ENCODE measurements around the gene DSPP. TPM values are rescaled to one million over a fixed set of nuclear protein-coding genes. Genes with fewer than 3 reads are reported as not detected.

The DSPP gene
- total and polyA plus RNA-seq, 2 of the 4 experiments (the other 2 are of a cell fraction) = not detected

GRCh38 chr4:87616268-87616667 is 7.9 kb downstream of the DSPP start:
- Histone ChIP-seq H3K9ac (ENCODE audit: low read depth, low read length) (no peak overlapping the region), H3K56ac (ENCODE audit: extremely low read depth, insufficient read depth, low read length) (no peak overlapping the region), H3K18ac (ENCODE audit: low read depth, low read length) (no peak overlapping the region), H4K5ac (ENCODE audit: low read depth, low read length) (no peak overlapping the region), H3K9me1 (ENCODE audit: insufficient read depth, low read length) (no peaks in the 10 kb centered on the region; the same call in 1 of the 2 replicates), H3K4me2 (ENCODE audit: low read depth, low read length) (no peak overlapping the region), H4K20me1 (ENCODE audit: insufficient read depth, low read length) (no peaks in the 10 kb centered on the region), H3K23ac (ENCODE audit: low read depth, low read length) (no peak overlapping the region), H2BK15ac (ENCODE audit: low read depth, low read length) (no peak overlapping the region), H3K4ac (ENCODE audit: low read depth, low read length) (no peak overlapping the region), H3K79me1 (ENCODE audit: low read depth in 1 of 2, low read length in 2 of 2) (no peaks in the 10 kb centered on the region), H2BK20ac (ENCODE audit: low read depth, low read length) (no peak overlapping the region), H4K8ac (ENCODE audit: low read depth in 2 of 2, low read length in 2 of 2) (no peak overlapping the region), H2BK5ac (ENCODE audit: low read depth, low read length, poor library complexity, severe bottlenecking) (no peak overlapping the region), H3K14ac (replicated peaks; ENCODE audit: low read depth, low read length) (no peak overlapping the region), H3K27ac (ENCODE audit: insufficient read depth, low read length) (no peak overlapping the region), H2AFZ (replicated peaks; ENCODE audit: low read length, poor library complexity) (no peak overlapping the region), H2BK120ac (ENCODE audit: low read depth, low read length) (no peak overlapping the region), H3K4me3 (ENCODE audit: insufficient read depth, low read depth, low read length) (no peak overlapping the region), H3K36me3 (ENCODE audit: control insufficient read depth, insufficient read depth, low read length) (no peaks in the 10 kb centered on the region), H3K27me3 (ENCODE audit: control insufficient read depth, insufficient read depth, low read length) (no peaks in the 10 kb centered on the region), H2AK9ac (replicated peaks; ENCODE audit: low read depth, low read length, poor library complexity) (no peak overlapping the region), H4K91ac (ENCODE audit: insufficient read depth, low read depth, low read length) (no peak overlapping the region), H3K9me3 (ENCODE audit: control insufficient read depth, insufficient read depth, low read length) (no peaks in the 10 kb centered on the region), H3K4me1 (ENCODE audit: control insufficient read depth, insufficient read depth, low read length) (no peaks in the 10 kb centered on the region), H2AK5ac (ENCODE audit: low read depth, low read length) (no peak overlapping the region)
- BruUV-seq (replicated peaks) = no TSS peak
- WGBS, 2 experiments (ENCODE audit: extremely low coverage in 2 of 2, insufficient read length in 1 of 2) = 75% methylated on average over 6 of the region's 9 CpGs; no CpG with 5 or more reads in 1 of the 2 experiments
- ChIA-PET POLR2A (ENCODE audit: unreplicated experiment) (no interaction called here), CTCF (no interaction called here)
- in situ Hi-C loops (cut with MboI; ENCODE audit: low sequenced_read_pairs) (no loop called here), dilution Hi-C loops (cut with HindIII; ENCODE audit: low sequenced_read_pairs, unreplicated experiment) (no loop called here), intact Hi-C loops (cut with micrococcal nuclease) (no loop called here)
- ATAC-seq (ENCODE audit: low read depth) (no peak), DNase-seq (no peak)
- no peak for TF ChIP-seq CEBPB (IDR thresholded peaks at IDR 0.05; ENCODE audit: low read depth, low read length)
- no peak for TF ChIP-seq FOS (IDR thresholded peaks at IDR 0.05; ENCODE audit: low read depth, low read length)
- TF ChIP-seq MAZ (IDR thresholded peaks at IDR 0.05; ENCODE audit: borderline replicate concordance, low read depth, low read length) = no peak
- TF ChIP-seq BHLHE40 (IDR thresholded peaks at IDR 0.05; ENCODE audit: low read depth, low read length) = no peak
- no peak for TF ChIP-seq USF2 (IDR thresholded peaks at IDR 0.05; ENCODE audit: low read depth, low read length)
- TF ChIP-seq SMC3 (IDR thresholded peaks at IDR 0.05; ENCODE audit: low read depth, low read length) = no peak
